ENCODE data around the gene SFTA2.
"Not testable (repeated sequence)": the region's sequence is repeated elsewhere in the genome, so short reads cannot be mapped to it uniquely, and the experiment has no call there.

The SFTA2 gene

GRCh38 chr6:30912746-30913520 is 19.0 kb downstream of the SFTA2 start:
- DNase-seq: no peak

GRCh38 chr6:30910473-30910872 is 21.5 kb downstream of the SFTA2 start:
- not testable (repeated sequence) for DNase-seq

- no peak for DNase-seq
These were observed 23.3 kb downstream of the SFTA2 start for GRCh38 chr6:30908700-30909099.

DNA sequence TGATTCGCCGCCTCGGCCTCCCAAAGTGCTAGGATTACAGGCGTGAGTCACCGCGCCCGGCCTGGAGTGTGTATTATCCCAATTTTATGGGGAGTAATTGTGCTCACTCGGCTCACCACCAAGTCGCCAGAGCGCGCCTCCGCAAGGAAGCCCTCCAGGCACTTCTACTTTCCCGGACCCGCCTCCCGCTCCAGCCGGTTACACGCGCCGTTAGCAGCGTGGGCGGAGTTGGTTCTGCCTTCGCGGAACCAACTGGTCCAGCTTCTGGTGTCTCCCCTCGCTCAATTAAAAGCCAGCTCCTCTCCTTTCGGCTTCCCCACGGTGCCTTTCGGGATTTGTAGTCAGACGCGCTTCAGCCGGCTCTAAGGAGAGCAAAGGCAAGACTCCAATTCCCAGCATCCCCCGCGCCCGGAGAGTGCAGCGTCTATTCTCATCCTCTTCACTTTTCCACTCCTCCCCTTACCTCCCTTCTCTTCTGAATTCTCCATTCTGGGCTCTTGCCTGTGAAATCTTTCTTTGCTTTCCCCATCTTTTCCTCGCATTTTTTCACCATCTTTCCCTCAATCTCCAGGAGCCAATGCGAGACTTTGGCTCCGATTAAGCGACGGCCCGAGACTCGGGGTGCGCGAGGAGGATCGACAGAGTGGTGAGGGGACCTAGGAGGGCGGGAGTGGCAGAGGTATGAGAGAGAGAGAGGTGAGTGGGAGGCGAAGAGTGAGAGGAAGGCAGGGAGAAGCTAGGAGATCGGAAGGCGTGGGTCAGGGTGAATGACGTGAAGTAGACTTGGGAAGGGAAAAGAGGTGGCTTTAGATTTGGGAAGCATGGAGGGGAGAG is 24.0 kb downstream of the SFTA2 start, which contains the start of gene GTF2H4:
TSS of gene GTF2H4 (plus strand) at position 450 of the 834 bp plus-strand sequence.
- peak; percentile 96 for DNase-seq

DNA sequence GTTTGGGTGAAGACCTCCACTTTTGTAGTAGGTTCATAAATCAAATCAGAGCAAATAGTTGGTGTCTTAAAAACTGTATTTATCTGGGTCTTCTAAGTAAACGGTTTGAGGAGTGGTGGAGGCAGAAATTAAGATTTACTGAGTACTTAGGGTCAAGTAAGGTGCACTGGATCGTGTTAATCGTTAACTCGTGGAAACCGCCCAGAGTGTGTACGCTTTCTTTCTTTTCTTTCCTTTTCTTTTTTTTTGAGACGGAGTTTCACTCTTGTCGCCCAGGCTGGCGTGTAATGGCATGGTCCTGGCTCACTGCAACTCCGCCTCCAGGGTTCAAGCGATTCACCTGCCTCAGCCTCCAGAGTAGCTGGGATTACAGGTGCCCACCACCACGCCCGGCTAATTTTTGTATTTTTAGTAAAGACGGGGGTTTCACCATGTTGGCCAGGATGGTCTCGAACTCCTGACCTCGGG is 24.6 kb downstream of the SFTA2 start:
- not testable (repeated sequence) for DNase-seq

DNA sequence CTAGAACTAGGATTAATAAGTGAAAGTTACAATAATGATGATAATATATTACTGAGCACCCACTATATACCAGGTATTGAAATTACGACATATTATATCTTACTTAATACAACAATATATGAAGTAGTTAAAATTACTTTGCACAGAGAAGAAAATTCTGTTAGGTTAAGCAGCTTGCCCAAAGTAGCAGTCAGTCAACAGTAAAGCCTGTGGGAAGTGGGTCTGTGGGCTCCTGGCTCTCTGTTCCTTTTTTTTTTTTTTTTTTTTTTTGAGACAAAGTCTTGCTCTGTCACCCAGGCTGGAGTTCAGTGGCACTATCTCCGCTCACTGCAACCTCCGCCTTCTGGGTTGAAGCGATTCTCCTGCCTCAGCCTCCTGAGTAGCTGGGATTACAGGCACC is 28.7 kb downstream of the SFTA2 start:
- no peak for DNase-seq

DNA sequence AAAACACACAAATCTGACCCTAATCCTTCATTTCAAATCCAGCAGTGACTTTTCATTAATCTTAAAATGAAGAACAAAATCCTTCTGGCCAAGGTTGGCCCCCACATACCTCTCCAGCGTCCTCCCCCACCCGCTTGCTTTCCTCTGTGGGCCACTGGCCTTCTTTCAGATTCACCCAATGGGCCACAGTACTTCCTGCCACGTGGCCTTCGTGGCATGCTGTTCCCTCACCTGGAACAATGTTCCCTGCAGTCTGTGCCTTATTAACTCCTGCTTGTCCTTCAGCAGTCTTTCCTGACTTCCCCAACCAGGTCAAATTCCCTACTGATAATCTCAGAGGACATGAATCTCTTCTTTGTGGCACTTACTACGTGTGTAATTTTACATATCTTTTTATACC is 29.3 kb downstream of the SFTA2 start:
- no peak for DNase-seq

DNA sequence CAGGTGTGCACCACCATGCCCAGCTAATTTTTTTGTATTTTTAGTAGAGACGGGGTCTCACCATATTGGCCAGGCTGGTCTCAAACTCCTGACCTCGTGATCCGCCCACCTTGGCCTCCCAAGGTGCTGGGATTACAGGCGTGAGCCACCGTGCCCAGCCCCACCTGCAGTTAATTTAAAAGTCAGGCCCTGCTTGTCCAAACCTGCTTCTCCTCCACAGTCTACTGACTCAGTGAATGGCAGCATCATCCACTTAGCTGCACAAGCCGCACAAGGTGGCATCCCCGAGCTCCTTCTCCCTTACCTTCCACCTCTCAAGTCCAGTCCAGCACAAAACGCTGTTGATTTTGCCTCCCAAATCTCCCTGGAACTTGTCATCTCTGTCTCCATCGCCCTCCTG is 29.8 kb downstream of the SFTA2 start:
- DNase-seq: not testable (repeated sequence)

DNA sequence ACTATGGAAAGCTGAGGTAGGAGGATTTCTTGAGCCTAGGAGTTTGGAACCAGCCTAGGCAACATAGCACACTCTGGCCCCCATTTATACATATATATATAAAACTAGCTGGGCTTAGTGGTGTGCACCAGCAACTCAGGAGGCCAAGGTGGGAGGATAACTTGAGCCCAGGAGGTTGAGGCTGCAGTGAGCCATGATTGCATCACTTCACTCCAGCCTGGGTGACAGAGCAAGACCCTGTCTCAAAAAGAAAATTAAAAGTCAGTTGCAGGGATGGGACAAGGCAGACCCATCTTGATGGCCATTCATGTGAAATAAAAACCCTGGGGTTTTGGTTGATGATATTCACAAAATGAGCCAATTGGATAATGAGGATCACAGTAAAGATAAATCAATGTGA is 30.5 kb downstream of the SFTA2 start:
- no peak for DNase-seq

GRCh38 chr6:30900863-30901417 is 31.0 kb downstream of the SFTA2 start:
- DNase-seq: no peak

DNA sequence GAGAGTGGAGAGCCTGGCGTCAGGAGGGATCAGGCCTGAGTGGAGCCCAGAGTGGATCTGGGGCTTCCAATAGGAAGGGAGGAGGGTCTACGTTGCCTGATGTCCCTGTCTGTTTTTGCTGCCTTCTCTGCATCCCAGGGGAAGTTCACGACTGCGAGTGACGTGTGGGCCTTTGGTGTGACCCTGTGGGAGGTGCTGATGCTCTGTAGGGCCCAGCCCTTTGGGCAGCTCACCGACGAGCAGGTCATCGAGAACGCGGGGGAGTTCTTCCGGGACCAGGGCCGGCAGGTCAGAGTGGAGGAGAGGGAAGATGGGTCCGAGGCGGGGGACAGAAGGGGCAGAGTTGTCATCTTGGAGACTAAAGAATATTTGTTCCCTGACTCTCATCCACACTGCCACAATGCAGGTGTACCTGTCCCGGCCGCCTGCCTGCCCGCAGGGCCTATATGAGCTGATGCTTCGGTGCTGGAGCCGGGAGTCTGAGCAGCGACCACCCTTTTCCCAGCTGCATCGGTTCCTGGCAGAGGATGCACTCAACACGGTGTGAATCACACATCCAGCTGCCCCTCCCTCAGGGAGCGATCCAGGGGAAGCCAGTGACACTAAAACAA is 33.1 kb downstream of the SFTA2 start:
- DNase-seq: no peak

GRCh38 chr6:30897882-30898281 is 34.1 kb downstream of the SFTA2 start:
- DNase-seq: no peak

- DNase-seq: no peak
These were observed 35.4 kb downstream of the SFTA2 start for GRCh38 chr6:30896541-30896940.

DNA sequence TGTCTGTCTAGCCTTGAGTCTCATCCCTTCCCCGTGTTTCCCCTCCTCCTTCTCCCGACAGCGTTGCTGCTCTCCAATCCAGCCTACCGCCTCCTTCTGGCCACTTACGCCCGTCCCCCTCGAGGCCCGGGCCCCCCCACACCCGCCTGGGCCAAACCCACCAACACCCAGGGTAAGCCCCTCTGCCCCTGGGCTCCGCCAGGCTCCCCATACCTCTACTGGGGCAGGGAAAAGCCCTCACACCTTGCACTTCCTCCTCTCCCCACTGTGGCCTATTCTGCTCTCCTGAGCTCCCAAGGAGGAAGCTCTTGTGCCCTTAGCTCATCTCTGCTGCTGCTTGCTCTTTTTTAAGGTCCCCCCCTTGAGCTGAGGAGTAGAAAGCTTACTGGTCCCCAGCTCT is 36.6 kb downstream of the SFTA2 start:
- DNase-seq: no peak

- DNase-seq: no peak
These were observed 37.0 kb downstream of the SFTA2 start for GRCh38 chr6:30894935-30895334.

DNA sequence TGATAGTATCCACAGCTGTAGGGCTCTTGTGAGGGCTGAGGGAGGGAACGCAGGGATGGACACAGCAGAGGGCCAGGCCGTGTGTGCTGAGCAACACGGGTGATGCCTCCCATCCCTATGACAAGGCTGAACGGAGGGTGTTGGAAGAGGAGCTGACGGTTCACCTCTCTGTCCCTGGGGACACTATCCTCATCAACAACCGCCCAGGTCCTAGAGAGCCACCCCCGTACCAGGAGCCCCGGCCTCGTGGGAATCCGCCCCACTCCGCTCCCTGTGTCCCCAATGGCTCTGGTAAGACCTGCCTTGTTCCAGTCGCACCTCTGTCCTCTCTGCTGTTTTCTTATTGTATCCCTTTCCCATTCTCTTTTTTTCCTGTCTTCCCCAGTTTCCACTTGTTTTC is 37.6 kb downstream of the SFTA2 start:
- no peak for DNase-seq

GRCh38 chr6:30893666-30894065 is 38.3 kb downstream of the SFTA2 start:
- DNase-seq: no peak

DNA sequence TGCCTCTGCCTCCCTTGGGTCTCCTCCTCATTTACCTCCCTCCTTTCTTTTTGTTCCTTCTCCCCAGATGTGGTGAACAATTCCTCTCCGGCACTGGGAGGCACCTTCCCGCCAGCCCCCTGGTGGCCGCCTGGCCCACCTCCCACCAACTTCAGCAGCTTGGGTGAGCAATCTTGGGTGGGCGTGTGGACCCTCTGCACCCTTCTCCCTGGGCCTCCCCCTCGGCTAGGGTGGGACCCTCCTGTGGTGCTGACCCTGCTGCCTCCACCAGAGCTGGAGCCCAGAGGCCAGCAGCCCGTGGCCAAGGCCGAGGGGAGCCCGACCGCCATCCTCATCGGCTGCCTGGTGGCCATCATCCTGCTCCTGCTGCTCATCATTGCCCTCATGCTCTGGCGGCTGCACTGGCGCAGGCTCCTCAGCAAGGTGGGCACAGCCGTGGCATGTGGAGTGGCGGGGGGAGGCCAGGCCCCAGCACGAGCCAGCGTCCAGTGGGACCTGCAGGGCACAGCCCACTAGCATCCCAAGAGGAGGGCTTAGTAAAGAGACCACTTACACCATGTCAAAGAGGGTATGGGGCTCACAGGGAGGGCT is 38.9 kb downstream of the SFTA2 start:
- DNase-seq: no peak

DNA sequence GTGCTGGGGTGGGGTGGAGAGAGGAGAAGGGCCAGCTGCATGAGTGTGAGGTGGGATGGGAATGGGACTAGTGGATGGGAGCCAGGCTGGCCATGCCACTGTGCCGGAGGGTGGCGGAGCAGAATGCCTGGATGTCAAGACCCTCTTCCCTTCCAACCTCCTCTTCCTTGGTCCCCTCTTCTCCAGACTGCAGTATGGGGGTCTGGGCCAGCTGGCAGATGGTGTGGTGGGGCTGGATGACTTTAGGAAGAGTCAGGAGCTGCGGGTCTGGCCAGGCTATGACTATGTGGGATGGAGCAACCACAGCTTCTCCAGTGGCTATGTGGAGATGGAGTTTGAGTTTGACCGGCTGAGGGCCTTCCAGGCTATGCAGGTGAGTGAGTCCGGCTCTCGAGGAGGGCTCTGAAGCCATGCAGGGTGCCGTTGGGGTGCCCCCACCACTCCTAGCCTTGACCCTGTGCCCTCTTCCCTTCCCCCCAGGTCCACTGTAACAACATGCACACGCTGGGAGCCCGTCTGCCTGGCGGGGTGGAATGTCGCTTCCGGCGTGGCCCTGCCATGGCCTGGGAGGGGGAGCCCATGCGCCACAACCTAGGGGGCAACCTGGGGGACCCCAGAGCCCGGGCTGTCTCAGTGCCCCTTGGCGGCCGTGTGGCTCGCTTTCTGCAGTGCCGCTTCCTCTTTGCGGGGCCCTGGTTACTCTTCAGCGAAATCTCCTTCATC is 40.0 kb downstream of the SFTA2 start:
- no peak for DNase-seq

GRCh38 chr6:30891450-30891723 is 40.6 kb downstream of the SFTA2 start:
- DNase-seq: no peak

- no peak for DNase-seq
These were observed 41.1 kb downstream of the SFTA2 start for GRCh38 chr6:30890646-30891449.

Measured in NCI-H510A (cell line).